DMS 273 (cell line): ENCODE measurements around the gene RMI1.
A peak's percentile ranks its signal among the peaks of the same experiment; 100 is the strongest.

Source experiments
- DNase-seq: peaks from one replicate; lab custom pipeline; 2025; ENCODE audit not compliant: unreplicated experiment; lab: John Stamatoyannopoulos, UW

RMI1 gene

GRCh38 chr9:83967073-83967472, 13.5 kb upstream of the RMI1 start:
- peak; percentile 34 for DNase-seq

- peak; percentile 9 for DNase-seq
These were observed 11.0 kb upstream of the RMI1 start for GRCh38 chr9:83969602-83970001.

DNA sequence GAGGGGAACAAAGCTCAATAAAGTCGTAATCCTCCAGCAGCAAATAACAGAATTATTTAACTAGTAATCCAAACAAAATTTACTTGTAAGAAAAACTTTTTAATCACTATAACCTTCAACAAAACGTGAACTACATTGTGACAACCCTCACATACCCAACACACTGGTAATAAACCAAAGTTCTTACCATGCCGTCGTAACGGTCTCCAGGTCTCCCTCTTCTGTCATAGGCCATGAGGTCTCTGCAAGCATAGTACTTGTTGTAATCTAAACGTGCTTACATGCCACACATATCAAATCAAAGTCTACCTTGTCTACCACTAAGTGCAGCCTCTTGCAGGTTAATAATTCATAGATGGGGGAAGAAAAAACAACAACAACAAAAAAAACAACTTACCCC, 9.1 kb upstream of the RMI1 start:
- peak; percentile 9 for DNase-seq

- DNase-seq = peak; percentile 13
These were observed 8.3 kb upstream of the RMI1 start for GRCh38 chr9:83972286-83972685.

- DNase-seq = no peak
These were observed 5.3 kb upstream of the RMI1 start for GRCh38 chr9:83975300-83975699.

DNA sequence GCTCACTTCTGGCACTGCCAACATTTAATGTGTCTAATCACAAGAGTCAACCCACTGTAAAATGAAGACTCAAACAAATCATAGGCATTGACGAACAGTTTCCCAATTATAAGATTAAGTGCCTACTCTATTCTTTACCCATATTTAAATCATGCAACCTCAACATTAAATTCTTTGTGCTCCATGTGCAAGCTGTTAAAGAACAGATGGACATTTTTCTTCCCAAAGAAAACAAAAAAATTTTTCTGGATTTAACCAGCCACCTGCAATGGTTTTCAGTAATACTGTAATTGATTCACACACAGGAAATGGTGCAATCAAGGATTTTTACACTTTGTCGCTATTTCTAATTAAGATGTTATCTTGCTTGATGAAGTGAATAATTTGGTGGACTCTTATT, 4.2 kb upstream of the RMI1 start:
- peak; percentile 8 for DNase-seq

GRCh38 chr9:83977196-83977595, 3.4 kb upstream of the RMI1 start:
- DNase-seq = no peak

DNA sequence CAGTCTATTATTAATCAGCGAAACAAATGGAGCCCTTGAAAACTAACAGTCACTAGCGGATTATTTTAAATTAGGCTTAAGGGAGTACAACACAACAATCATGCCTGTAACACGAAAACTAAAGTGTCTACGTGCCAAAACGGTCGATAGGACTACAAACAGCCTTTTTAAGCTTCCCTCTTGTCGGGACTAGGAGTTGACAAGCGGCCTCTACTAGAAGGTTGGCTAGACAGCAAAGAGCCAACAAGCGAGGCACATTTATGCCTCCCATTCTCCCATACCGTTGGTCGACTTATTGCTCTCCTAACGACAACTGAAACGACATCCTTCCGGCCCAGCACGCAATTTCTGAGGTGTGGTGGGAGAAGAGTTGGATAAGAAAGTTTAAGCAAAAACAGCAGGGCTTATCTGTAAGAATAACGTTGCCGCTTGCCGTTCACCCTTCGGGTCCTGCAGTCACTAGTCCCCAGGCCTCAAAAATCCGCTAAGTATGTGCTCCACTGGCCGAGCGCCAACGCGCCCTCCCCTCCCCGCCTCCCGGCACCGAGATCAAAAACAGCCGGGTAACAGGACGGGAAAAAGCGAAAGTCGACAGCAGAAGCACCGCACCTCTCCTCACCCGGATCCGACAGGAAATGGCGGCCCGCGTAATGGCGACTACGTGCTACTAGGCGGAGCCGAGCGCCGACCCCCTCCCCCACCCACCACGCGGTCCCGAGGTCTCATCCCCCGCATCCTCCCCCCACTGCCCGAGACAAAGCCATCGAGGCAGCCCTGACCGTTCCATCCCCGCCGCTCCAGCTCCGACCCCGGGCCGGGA, 1.4 kb upstream of the RMI1 start:
- peak; percentile 87 for DNase-seq

DNA sequence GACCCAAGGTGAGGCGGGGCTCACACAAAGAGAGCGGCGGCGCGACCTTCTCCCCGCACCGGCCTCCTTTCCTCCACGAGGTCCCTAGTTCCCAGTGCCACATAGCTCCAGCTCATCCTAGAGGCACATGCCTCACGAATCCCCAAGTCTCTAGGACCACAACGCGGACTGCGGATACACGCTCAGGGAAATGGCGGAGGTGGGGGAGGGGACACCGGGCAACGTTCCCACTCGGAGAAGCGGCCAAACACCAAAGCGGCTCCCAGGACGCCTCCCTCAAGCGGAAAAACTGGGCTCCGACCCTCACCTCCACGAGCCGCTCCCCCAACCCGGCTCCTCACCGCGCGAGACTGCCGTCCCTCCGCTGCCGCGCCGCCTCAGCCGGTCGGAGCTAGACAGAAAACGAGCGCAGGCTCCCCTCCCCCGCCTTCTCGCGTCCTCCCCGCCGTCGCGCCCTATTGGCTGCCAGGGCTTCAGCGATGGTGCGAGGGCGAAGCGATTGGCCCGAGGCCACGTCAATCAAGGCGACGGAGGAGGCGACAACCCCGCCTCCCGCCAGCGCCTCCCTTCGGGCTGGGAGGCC, 702 bp upstream of the RMI1 start, which contains the start of gene HNRNPK:
HNRNPK (minus strand) TSS at position 404 of the 583 bp plus-strand sequence. CDS start 1,963 bp downstream, outside the sequence.
- peak; percentile 99 for DNase-seq

- peak; percentile 72 for DNase-seq
These were observed 694 bp downstream of the RMI1 start for GRCh38 chr9:83981126-83981871.

DNA sequence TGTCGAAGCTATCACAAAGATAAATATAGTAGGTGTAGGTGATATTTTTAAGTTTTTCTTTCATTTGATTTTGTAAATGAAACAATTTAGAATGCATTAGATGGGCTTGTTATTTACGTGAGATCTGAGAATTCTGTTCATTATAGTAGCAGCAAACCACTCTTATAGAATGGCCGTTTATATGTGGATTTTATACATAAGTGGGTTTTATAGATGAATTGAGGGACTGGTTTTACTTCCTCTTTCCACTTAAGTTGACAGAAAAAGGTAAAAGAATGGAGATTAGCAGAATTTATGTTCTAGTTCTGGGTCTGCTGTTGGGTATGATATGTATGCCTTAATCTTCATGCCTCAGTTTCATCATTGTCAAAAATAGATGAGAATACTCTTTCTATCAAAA, 5.6 kb downstream of the RMI1 start:
- DNase-seq = no peak

DNA sequence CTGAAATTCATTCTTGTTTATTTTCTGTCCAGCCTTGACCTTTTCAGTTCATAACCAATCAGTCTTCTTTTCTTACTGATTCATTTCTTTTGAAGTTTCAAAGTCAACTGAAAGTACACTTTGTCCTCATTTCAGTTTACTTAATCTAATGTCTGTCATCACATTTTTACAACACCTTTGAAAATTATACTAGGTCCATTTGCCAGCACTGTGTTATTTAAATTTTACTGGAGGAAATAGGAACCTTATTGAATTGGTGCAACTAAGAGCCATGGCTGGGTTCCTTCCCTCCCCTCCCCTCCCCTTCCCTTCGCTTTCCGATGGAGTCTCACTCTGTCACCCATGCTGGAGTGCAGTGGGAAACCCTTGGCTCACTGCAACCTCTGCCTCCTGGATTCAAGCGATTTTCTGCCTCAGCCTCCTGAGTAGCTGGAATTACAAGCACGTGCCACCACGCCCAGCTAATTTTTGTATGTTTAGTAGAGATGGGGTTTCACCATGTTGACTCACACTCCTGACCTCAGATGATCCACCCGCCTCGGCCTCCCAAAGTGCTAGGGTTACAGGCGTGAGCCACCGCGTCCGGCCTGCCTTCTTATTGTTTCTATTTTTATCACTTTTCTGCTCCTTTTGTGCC, 6.3 kb downstream of the RMI1 start:
- DNase-seq = peak; percentile 5

- DNase-seq = no peak
These were observed 6.8 kb downstream of the RMI1 start for GRCh38 chr9:83987402-83987791.

DNA sequence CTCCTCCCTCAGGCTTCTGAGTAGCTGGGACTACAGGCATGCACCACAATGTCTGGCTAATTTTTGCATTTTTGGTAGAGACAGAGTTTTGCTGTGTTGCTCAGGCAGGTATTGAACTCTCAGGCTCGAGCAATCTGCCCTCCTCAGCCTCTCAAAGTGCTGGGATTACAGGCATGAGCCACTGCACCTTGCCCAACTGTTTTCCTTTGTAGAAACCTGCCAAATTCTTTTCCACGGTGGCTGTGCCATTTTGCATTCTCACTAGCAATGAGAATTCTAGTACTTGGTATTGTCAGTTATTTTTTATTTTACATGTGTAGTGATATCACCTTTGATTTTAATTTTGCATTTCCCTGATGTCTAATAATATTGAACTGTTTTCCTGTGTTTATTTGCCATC, 7.8 kb downstream of the RMI1 start:
- DNase-seq = no peak

- DNase-seq = no peak
These were observed 10.8 kb downstream of the RMI1 start for GRCh38 chr9:83991355-83991754.

- no peak for DNase-seq
These were observed 11.8 kb downstream of the RMI1 start for GRCh38 chr9:83992407-83992806.

- DNase-seq = no peak
These were observed 12.3 kb downstream of the RMI1 start for GRCh38 chr9:83992901-83993300.

DNA sequence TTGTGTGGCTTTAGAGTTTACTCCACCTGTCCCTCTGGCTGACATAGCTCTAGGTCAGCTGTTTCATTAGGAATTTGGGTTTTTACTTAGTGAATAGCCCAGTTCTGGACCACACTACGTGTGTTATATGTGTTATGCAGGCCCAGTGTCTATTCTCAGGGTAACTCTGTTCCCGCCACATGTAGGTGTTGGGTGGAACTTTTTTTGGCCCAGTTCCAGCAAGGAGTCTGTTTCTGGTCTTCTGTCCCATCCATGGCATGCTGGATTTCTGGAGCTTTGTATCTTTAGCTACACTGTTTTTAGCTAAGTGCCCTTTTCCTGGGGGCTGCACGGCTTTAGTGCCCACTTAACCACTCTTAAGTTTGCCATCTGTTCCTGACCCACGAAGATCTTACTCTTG, 15.5 kb downstream of the RMI1 start:
- DNase-seq = peak; percentile 25

DNA sequence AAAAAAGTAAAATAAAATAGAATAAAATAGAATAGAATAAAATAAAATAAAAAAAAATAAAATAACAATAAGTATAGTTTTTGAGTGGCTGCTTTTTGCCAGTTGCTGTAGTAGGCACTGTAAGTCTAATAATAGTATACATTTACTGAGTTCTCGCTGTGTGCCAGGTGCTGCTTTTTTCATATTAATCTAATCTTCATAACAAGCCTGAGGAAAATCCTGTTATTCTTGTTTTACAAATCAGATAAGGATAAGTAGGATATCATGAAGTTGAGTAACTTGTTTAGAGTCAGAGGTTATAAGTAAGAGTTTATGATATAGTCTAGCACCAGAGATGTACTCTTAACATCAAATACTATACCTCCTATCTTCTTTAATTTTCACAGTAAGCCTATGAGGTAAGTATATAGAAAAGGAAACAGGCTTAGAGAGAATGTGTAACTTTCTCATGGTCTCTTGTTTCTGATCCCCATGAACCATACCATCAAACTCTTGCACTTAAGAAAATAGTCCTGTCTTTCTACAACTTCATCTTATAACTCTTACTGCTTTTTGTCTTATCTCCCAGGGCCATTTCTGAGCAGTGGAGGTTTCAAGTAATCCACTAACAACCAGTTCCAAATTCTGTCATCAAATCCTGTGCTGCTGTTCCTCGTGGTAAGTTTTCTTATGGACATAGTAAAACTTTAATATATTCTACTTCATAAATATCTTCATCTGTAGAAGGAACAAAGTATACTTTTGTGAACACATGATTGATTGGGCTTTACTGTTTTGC, 18.7 kb downstream of the RMI1 start:
- DNase-seq = no peak

DNA sequence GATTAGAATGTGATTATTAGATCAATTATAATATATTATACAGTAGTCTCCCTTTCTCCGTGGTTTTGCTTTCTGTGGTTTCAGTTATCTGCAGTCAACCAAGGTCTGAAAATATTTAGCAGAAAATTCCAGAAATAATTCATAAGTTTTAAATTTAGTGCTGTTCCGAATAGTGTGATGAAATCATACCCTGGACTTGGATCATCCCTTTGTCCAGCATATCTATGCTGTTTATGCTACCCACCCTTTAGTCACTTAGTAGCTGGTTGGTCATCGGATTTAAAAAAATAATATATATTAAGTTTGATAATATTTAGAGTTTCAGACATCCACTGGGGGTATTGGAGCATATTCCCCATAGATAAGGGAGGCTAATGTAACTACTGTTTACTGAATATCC, 19.6 kb downstream of the RMI1 start:
- no peak for DNase-seq

- no peak for DNase-seq
These were observed 21.0 kb downstream of the RMI1 start for GRCh38 chr9:84001621-84002020.
